HG03558 (cell line): ENCODE measurements around the gene PELO.
A peak's percentile ranks its signal among the peaks of the same experiment; 100 is the strongest.
"Not testable (repeated sequence)": the region's sequence is repeated elsewhere in the genome, so short reads cannot be mapped to it uniquely, and the experiment has no call there.

Experiments
- ATAC-seq: cut with Tn5 transposase; IDR thresholded peaks from one replicate; pipeline ENCODE4 v1.9.1; 2021; ENCODE audit warnings: moderate number of reproducible peaks; ENCODE audit not compliant: unreplicated experiment; ENCODE audit errors: extremely low read depth

The PELO gene

DNA sequence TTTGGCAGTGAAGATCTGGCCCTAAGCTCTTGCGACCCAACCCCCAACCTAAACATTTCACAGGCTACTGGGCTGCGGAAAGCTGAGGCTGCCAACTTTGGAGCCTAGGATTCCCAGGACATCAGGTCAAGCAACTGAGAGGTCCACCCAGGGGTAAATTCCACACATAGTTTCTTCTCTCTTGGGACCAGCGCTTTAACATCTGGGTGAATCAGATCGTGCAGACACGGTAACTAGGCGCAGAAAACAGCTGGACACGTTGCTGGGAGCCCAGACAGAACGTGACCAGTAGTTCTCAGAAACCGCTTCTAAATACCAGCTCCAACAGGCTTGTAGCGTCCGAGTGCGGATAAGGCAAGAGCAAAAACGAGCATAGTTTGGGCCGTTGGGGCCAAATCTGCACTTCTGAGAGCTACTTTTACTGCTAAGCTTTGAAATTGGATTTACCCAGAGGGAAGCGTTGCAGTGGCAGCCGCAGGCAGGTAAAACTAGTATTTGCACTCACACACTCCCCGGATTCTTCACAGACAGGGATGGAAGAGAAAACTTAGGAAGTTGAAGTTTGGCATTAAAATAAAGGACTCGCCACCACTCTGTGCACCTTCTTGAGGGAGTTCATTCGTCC lies 11.8 kb downstream of the PELO start:
- ATAC-seq: peak; percentile 7

DNA sequence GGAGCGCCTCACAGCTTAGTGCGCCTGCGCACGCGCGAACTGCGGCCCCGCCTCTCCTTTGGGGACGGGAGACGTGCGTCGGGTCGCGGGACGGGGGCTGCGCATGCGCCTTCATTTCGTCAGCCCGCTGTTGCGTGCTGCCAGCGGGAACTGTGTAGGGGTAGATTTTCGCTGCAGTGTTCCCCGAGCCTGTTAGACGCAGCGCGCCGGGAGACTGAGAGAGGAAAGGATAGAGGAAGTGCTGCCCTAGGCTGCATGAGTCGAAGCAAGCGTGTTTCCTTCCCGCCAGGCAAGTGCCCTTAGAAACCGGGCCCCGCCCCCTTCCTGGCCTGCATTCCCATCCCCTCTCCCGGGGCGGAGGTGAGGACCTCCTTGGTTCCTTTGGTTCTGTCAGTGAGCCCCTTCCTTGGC lies 12.3 kb downstream of the PELO start:
- peak; percentile 76 for ATAC-seq

DNA sequence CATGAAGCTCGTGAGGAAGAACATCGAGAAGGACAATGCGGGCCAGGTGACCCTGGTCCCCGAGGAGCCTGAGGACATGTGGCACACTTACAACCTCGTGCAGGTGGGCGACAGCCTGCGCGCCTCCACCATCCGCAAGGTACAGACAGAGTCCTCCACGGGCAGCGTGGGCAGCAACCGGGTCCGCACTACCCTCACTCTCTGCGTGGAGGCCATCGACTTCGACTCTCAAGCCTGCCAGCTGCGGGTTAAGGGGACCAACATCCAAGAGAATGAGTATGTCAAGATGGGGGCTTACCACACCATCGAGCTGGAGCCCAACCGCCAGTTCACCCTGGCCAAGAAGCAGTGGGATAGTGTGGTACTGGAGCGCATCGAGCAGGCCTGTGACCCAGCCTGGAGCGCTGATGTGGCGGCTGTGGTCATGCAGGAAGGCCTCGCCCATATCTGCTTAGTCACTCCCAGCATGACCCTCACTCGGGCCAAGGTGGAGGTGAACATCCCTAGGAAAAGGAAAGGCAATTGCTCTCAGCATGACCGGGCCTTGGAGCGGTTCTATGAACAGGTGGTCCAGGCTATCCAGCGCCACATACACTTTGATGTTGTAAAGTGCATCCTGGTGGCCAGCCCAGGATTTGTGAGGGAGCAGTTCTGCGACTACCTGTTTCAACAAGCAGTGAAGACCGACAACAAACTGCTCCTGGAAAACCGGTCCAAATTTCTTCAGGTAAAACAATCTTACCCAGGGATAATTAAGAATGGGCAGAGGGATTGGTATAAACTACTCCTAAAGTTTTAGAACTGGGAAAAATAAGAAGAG lies 12.9 kb downstream of the PELO start:
- peak; percentile 11 for ATAC-seq

DNA sequence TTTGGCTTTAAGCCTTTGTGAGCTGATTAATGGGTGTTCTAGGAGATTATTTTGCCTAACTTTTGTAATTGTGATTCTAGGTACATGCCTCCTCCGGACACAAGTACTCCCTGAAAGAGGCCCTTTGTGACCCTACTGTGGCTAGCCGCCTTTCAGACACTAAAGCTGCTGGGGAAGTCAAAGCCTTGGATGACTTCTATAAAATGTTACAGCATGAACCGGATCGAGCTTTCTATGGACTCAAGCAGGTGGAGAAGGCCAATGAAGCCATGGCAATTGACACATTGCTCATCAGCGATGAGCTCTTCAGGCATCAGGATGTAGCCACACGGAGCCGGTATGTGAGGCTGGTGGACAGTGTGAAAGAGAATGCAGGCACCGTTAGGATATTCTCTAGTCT lies 13.6 kb downstream of the PELO start:
- no peak for ATAC-seq

DNA sequence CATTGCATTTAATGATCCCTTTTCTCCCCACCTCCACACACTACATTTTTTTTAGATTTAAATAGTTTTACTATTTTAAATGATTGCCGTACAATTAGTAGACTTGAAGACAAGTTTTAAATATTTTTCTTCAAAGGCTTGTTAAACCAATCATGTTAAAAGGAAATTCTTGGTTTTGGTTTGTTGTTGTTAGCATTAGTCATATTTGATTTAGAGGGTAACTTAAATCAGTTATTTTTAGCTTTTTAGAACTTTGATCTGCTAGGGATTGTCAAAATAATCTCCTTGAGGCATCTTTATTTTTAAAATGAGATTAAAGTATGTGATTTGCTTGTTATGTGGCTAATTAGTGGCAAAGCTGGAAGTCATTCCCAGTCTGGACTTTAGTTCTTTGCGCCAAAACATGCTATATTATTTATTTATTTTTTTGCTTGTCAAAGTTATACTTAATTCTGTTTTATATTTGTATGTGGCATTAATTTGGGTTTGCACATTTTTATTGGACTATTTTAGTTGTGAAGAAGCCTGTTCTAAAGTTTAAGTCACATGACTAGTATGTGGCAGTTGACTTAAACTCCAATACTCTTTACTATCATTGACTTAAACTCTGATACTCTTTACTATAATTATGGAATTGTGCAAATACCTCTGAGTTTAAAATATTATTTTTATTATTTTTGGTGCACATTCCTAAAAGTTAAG lies 14.7 kb downstream of the PELO start:
- ATAC-seq: no peak

DNA sequence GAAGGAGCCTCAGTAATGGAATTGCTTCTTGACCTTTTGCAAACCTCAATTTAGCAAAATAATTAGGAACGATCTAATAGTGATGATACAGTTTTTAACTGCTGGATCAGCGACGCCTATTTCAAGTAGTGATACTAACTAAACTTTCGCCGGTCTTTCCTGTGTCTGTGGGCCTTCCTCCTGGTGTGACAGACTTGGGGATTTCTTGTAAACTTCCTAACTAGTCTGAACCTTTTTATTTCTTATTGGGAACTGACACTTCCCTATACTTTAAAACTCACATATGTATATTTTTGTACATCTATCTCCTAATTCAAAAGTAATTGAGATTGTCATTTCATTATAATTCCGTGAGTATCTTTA lies 15.2 kb downstream of the PELO start:
- ATAC-seq: no peak

DNA sequence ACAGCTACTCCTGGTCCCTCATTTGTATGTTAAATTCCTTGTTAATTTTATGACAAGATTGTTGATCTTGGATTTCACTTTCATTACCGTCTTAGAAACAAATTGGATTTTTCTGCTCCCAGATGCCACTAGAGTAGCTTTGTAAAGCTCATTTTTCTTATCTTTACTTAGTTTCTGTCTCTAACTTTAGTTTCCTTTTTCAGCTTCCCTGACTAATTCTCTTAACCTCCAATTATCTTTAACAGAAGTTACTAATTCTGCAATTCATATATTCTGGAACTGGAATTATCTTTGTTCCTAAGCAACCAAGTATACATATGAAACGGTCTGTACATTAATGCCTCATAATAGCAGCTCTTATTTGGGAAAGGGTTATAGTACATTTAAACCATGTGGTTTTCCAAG lies 16.7 kb downstream of the PELO start:
- no peak for ATAC-seq

DNA sequence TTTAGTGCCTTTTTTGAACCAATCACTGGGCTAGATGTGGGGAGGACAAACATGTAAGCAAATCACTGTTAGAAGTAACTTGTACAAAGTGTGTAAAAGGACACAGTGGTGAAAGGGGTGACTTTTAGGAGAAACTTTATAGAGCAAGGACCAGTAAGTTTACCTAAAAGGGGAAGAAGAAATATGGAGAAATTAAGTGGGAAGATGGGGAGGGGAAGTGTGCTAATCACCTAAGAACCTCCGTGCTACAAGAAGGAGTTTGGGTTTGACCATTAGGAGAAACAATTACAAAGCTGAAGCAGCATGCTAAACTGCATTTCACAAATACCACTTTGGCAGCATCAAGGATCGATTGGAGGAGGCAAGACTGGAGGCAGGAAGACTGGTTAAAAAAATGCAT lies 17.3 kb downstream of the PELO start:
- no peak for ATAC-seq

DNA sequence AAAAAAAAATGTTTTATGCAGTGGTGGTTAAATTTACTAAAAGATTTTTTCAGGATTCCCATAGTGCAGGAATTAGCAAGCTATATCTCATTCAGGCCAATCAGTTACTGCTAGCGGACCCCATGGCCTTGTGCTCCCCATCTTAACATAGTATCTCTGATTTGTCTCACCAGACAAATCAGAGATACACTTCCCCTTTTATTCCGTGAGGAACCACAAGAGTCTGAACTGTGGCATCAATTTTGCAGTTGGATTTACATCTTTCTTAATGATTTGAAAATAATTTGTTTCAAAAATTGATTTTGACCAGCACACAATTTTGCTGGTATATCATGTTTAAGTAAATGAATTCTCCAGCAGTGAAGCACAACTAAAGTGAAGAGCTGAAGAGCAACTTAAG lies 17.9 kb downstream of the PELO start:
- ATAC-seq: no peak

DNA sequence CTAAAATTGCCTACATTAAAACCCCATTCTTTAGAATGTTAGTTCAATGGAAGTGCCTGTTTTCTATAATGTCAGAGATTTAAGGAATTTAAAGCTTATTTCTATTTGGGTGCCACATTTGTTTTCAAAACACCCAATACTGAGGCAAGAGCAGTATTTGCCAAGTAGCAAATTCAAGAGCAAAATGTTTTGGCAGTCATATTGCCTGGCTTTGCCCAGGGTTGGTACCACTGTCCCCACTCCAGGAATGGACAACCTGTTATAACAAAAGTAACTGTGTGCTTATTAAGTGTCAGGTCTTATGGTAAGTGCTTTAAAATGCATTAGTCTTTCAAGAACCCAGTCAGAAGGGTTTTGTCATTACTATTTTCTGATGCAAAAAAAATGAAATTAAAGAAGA lies 19.3 kb downstream of the PELO start:
- ATAC-seq: no peak

DNA sequence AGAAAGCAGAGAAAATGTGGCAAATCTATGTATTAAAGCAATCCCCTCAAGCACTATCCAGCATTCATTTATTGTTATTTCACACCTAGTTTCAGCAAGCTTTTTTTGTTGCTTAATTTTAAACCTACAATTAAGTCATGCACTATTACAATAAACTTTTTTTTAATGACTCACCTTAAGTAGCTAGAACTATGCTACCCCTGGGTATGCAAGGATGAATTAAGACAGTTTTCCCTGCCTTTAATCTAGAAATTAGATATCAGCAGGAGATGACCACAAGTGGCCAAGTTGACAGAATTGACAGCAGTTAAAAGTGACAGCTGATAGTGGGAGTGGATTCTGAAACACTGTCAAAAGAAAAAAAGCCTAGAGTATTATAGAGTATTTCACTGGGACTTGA lies 20.0 kb downstream of the PELO start:
- no peak for ATAC-seq

DNA sequence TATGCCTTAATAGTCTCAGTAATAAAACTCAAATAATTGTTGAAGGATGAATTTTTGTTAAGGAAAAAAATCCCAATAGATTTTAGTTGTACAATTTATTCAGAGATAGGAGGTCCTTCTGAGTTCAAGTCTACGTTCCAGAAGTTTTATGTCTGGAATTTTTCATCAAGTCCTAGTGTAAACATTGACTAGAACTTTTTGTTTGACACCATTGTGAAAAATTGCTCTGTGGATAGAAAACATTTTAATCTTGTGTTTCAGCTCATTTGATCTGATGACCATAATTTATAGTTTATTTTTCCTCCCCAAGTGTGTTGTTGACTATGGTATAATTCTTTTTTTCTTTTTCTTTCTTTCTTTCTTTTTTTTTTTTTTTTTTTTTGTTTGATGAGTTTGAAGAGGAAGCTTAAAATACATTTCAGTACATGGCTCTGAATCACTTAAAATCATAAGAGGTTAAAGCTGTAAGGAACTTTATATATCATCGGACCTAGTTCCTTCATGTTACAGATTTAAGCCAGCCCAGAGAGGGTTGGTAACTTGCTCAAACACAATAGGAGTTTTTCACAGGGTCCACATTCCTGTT lies 20.7 kb downstream of the PELO start:
- no peak for ATAC-seq

DNA sequence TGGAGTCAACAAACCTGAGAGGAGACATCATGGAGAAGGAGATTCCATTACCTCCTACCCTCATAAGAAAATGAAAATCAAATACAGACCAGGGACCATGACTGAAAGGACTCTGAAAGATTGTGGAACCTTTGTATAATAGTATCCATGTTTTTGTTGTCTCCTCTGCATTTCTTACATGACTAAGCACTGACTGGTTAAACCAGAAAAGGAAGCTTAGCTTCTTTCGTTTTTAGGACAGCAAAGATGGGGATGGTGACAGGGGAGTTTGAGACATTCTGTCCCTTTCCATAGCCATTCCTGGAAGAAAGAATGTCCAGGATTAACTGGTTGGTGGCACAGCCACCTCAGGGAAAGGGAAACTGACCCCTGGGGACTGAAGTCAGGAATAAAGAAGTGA lies 22.2 kb downstream of the PELO start:
- no peak for ATAC-seq

DNA sequence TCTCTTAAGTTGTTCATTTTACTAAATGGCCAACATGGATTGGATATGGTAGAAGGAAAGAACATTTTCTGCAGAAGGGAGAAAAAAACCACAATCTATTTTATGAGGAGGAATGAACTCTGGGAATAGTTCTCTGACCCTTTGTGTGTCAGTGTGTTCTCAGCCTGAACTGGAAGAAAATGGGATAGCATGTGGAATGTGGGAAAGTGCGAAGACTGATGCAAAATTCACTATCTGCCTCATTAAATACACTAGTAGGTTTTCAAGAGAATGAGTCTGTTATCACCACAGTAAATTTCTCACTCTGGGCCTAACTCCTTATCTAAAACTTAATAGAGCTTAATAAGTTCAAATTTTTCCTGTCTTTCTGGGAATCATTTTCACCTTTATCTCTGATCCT lies 22.7 kb downstream of the PELO start:
- no peak for ATAC-seq

DNA sequence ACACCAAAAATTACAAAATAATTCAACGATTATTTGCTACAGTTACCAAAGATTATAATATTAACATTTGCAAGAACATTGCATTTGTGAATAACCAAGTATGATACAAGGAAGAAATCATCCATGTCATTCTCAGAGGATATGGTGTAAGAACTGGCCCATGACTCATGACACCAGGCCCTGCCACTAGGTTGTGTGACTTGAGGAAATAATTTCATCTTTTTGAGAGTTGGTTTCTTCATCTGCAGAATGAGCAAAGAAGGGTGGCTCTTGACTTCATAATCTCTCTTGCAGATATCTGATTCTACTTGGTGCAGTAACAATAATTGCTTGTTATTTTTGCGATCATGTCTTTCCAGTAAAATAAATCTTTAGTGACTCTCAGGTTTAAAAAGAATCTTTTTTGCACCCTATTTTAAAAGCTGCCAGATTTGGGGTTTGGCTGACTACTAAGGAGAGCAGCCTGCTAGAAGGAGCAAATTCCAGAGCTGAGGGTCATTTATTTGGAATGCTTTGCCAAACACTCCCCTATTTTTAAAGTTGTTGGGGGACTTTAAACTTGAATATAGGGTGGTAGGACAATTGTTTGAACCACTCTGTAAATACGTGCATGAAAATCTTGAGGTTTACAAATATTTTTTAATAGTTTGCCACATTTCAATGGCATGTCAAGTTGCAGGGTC lies 23.5 kb downstream of the PELO start:
- ATAC-seq: no peak

DNA sequence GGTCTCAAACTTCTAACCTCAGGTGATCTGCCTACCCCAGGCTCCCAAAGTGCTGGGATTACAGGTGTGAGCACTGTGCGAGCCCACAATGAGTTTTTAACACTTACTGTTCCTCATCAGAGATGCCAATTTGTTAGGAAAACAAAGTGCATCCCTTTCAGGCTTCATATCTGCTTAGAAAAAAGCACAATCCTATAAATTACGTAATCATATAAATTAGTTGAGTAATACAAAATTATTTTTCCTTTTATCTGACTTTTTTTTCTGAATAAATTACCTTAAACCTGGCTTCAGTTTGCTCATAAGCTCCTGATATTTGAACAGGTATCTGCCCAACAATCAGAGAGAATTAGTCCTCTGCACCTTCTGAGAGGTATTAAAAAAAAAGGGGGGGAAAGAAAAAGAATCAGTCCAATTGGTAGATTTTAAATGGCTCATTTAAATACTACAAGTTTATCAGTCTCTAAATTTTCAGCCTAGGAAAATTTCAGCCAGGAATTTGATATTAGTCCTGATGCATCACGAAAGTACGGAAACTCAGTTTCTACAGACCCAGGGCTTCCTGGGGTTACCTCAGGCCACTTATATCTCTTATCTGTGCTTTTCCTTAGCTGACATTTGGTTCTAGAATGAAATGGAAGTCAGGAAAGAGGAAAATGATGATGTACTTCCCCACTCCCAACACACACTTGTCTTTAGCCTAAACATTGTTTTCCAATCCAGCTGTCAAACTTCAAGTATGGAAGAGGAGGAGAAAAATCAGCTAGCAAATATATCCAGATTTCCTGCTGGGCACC lies 26.8 kb downstream of the PELO start:
- ATAC-seq: no peak

DNA sequence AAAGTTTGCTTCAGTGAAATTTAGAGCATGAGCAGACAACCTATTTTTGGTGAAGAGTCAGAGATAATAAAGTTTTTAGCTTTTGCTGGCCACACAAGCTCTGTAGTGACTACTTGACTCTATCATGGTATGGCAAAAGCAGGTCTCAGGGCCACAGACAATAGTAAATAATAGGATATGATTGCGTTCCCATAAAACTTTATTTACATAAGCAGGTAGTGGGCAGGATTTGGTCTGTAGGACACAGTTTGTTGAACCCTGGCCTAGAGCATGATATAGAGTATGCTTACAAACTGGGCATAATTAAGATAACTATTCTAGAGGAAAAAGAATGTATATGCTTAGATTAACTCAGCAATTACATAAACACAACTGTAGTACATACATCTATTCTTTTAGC lies 30.1 kb downstream of the PELO start:
- no peak for ATAC-seq

DNA sequence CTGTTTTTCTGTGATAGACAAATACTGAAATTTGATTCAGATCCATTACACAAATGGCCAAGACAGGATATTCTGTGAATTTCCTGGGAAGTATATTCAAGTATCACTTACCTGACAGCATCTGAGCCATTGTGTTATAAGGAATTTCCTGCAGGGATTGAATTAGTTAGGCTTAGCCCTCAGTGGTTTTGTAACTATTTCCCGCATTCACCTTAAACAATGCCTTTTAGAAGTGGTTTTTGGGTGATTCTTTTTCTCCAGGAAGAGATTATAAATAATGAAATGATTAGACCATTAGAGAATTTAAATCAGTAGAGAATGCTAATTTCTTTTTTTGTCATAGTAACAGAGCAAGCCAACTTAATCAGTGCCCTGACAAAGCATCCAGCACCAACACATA lies 30.6 kb downstream of the PELO start:
- no peak for ATAC-seq

DNA sequence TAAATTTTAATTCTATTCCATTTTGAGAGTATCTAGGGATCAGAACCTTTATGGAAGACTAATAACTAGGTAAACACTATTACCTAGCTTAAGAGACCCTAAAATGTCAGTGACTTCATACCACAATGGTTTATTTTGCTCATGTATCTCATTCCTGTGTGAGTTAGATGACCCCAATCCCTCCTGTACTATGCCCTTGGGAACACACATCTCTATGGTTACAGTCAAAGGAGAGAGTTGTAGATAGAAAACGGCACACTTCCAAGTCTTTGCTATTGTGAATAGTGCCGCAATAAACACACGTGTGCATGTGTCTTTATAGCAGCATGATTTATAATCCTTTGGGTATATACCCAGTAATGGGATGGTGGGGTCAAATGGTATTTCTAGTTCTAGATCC lies 31.1 kb downstream of the PELO start:
- not testable (repeated sequence) for ATAC-seq

DNA sequence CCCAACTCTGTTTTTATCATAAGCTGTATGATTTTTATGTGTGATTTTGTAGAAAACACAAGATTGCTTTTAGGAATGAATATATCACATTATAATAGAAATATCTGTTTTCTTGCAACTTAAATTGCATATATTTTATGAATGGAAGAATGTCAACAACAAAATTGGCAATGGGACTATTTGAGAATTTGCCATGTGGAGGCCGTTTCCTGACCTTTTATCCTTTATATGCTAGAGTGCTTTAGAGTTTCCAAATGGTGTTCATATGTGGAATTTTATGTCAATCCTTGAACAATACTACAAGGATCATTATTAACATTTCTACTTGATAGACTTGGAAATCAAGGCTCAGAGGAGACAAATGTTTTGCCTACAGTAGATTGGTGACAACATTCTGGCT lies 34.2 kb downstream of the PELO start:
- ATAC-seq: no peak
